Measurements from ENCODE around the gene AIP. TPM values are rescaled to one million over a fixed set of nuclear protein-coding genes. Genes with fewer than 3 reads are reported as not detected.
A peak's percentile ranks its signal among the peaks of the same experiment; 100 is the strongest.

Gene AIP
- total RNA-seq, 4 donors from 2014 or later: 39.9 to 75.9 (median 58.4) TPM

- Histone ChIP-seq H3K4me1 (peaks cover 0 to 26% (median 23%) of the 10 kb centered on the region in 4 donors), H3K36me3 (peaks cover 0 to 48% (median 0%) of the 10 kb centered on the region in 3 donors), H3K4me3 (no peak overlapping the region), H3K9me3 (no peaks in the 10 kb centered on the region), H3K27ac (no peak overlapping the region), H3K27me3 (no peaks in the 10 kb centered on the region)
- DNase-seq: no peak
- TF ChIP-seq, protein P1, sequence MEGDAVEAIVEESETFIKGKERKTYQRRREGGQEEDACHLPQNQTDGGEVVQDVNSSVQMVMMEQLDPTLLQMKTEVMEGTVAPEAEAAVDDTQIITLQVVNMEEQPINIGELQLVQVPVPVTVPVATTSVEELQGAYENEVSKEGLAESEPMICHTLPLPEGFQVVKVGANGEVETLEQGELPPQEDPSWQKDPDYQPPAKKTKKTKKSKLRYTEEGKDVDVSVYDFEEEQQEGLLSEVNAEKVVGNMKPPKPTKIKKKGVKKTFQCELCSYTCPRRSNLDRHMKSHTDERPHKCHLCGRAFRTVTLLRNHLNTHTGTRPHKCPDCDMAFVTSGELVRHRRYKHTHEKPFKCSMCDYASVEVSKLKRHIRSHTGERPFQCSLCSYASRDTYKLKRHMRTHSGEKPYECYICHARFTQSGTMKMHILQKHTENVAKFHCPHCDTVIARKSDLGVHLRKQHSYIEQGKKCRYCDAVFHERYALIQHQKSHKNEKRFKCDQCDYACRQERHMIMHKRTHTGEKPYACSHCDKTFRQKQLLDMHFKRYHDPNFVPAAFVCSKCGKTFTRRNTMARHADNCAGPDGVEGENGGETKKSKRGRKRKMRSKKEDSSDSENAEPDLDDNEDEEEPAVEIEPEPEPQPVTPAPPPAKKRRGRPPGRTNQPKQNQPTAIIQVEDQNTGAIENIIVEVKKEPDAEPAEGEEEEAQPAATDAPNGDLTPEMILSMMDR (IDR thresholded peaks at IDR 0.05): no peak
Measured at GRCh38 chr11:67501854-67502253, 19.0 kb downstream of the AIP start.

DNA sequence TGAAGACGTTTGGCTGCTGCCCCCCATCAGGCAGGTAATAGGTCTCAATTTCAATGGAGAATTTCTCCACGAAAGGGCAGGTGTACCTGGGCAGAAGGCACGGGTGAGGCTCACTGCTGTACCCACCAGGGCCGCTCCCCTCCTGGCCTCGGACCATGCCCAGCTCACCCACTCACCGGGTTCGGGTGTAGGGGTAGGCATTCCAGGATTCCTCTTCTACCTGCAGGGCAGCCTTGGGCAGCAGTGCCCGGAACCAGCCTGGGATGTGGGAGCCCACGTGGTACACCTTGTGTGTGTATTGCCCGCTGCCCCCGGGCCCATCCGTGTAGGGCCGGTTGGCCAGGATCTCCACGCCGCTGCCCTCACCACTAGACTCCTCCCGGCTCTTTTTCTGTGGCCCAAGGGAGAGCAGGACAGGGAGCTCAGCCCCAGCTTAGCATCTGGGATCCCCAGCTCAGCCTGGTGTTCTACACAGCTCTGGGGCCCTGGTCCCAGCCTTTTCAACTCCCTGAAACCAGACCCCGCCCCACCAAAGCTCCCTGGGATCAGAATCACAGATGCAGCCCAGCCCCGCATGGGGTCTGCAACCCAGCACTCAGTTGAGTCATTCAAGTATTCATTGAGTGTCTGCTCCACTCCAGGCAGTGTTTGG, 19.6 kb downstream of the AIP start:
- H3K27ac ChIP-seq: no peak overlapping the region
- no peak for DNase-seq
- peaks cover 0 to 32% (median 29%) of the 10 kb centered on the region in 4 donors for H3K4me1 ChIP-seq
- H3K9me3 ChIP-seq: no peaks in the 10 kb centered on the region
- H3K27me3 ChIP-seq: no peaks in the 10 kb centered on the region
- no peak overlapping the region for H3K4me3 ChIP-seq
- TF ChIP-seq POLR2A (IDR thresholded peaks at IDR 0.05): no peak
- TF ChIP-seq, protein P1 (IDR thresholded peaks at IDR 0.05): no peak
- H3K36me3 ChIP-seq: peaks cover 0 to 42% (median 0%) of the 10 kb centered on the region in 3 donors

GRCh38 chr11:67503119-67504004, 20.5 kb downstream of the AIP start:
- Histone ChIP-seq H3K4me3 (peak overlapping the region; percentile 74 to 79 (median 77)), H3K4me1 (peaks cover 0 to 36% (median 31%) of the 10 kb centered on the region in 4 donors), H3K36me3 (peaks cover 0 to 32% (median 0%) of the 10 kb centered on the region in 3 donors), H3K9me3 (no peaks in the 10 kb centered on the region), H3K27me3 (no peaks in the 10 kb centered on the region), H3K27ac (peak overlapping the region in 1 of 4 donors; percentile 99)
- no peak for DNase-seq
- TF ChIP-seq POLR2A (IDR thresholded peaks at IDR 0.05): no peak
- TF ChIP-seq, protein P1 (IDR thresholded peaks at IDR 0.05): no peak

GRCh38 chr11:67504005-67504949, 21.5 kb downstream of the AIP start:
- Histone ChIP-seq H3K4me1 (peaks cover 0 to 42% (median 34%) of the 10 kb centered on the region in 4 donors), H3K9me3 (no peaks in the 10 kb centered on the region), H3K27ac (peak overlapping the region; percentile 94 to 99 (median 97)), H3K36me3 (peaks cover 0 to 30% (median 0%) of the 10 kb centered on the region in 3 donors), H3K27me3 (no peaks in the 10 kb centered on the region), H3K4me3 (peak overlapping the region; percentile 74 to 79 (median 77))
- DNase-seq: peak in 1 of 3 donors; percentile 54
- TF ChIP-seq, protein P1 (IDR thresholded peaks at IDR 0.05): no peak
- TF ChIP-seq POLR2A (IDR thresholded peaks at IDR 0.05): no peak
